ENCODE results near the gene MEGF6.

MEGF6 gene

GRCh38 chr1:3520419-3521378 is 90.6 kb downstream of the MEGF6 start:
- no peak for TF ChIP-seq CTCF (IDR thresholded peaks at IDR 0.05; ENCODE audit: insufficient read depth, low read length)
- TF ChIP-seq, protein P1, sequence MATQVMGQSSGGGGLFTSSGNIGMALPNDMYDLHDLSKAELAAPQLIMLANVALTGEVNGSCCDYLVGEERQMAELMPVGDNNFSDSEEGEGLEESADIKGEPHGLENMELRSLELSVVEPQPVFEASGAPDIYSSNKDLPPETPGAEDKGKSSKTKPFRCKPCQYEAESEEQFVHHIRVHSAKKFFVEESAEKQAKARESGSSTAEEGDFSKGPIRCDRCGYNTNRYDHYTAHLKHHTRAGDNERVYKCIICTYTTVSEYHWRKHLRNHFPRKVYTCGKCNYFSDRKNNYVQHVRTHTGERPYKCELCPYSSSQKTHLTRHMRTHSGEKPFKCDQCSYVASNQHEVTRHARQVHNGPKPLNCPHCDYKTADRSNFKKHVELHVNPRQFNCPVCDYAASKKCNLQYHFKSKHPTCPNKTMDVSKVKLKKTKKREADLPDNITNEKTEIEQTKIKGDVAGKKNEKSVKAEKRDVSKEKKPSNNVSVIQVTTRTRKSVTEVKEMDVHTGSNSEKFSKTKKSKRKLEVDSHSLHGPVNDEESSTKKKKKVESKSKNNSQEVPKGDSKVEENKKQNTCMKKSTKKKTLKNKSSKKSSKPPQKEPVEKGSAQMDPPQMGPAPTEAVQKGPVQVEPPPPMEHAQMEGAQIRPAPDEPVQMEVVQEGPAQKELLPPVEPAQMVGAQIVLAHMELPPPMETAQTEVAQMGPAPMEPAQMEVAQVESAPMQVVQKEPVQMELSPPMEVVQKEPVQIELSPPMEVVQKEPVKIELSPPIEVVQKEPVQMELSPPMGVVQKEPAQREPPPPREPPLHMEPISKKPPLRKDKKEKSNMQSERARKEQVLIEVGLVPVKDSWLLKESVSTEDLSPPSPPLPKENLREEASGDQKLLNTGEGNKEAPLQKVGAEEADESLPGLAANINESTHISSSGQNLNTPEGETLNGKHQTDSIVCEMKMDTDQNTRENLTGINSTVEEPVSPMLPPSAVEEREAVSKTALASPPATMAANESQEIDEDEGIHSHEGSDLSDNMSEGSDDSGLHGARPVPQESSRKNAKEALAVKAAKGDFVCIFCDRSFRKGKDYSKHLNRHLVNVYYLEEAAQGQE (IDR thresholded peaks at IDR 0.05; ENCODE audit: insufficient replicate concordance, low read depth) = no peak
- TF ChIP-seq SPI1 (IDR thresholded peaks at IDR 0.05; ENCODE audit: borderline replicate concordance, low read depth) = no peak
- no peak for TF ChIP-seq GABPA (IDR thresholded peaks at IDR 0.05; ENCODE audit: low read depth)
- TF ChIP-seq POLR2AphosphoS5 (IDR thresholded peaks at IDR 0.05; ENCODE audit: low read depth) = no peak
- H3K27ac ChIP-seq (replicated peaks) = no peak overlapping the region
- DNase-seq (ENCODE audit: low read depth in 1 of 2, low spot score in 1 of 2) = no peak
- H3K27me3 ChIP-seq (ENCODE audit: insufficient read depth, poor library complexity, severe bottlenecking) = no peaks in the 10 kb centered on the region
- H3K4me3 ChIP-seq (replicated peaks; ENCODE audit: insufficient read depth, low read length) = no peak overlapping the region

GRCh38 chr1:3519301-3519885 is 91.9 kb downstream of the MEGF6 start:
- H3K27ac ChIP-seq (replicated peaks) = no peak overlapping the region
- TF ChIP-seq POLR2AphosphoS5 (IDR thresholded peaks at IDR 0.05; ENCODE audit: low read depth) = no peak
- TF ChIP-seq, protein P1 (IDR thresholded peaks at IDR 0.05; ENCODE audit: insufficient replicate concordance, low read depth) = no peak
- no peaks in the 10 kb centered on the region for H3K27me3 ChIP-seq (ENCODE audit: insufficient read depth, poor library complexity, severe bottlenecking)
- DNase-seq (ENCODE audit: low read depth in 1 of 2, low spot score in 1 of 2) = no peak
- no peak overlapping the region for H3K4me3 ChIP-seq (replicated peaks; ENCODE audit: insufficient read depth, low read length)

DNA sequence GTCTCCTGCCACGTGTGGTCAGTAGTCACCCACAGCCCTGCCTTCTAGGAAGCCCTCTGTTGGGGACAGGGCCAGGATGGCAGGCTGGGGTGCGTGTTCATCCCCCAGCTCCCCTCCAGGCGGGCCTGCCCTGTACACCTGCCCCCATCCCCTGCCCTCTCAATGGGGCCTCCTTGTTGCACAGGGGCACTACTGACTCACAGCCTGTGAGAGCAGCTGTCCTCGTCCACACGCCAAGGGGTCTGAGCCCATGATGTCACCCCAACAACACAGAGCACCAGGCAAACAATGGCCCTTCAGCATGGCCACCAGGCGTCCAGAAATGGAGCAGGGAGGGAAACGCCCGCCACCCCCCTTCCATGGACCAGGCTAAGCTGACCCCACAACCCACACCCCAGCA is 92.6 kb downstream of the MEGF6 start:
- Histone ChIP-seq H3K27me3 (ENCODE audit: insufficient read depth, poor library complexity, severe bottlenecking) (no peaks in the 10 kb centered on the region), H3K27ac (replicated peaks) (no peak overlapping the region), H3K4me3 (replicated peaks; ENCODE audit: insufficient read depth, low read length) (no peak overlapping the region)
- TF ChIP-seq POLR2AphosphoS5 (IDR thresholded peaks at IDR 0.05; ENCODE audit: low read depth) (no peak), CTCF (IDR thresholded peaks at IDR 0.05; ENCODE audit: insufficient read depth, low read length) (no peak), SPI1 (IDR thresholded peaks at IDR 0.05; ENCODE audit: borderline replicate concordance, low read depth) (no peak), GABPA (IDR thresholded peaks at IDR 0.05; ENCODE audit: low read depth) (no peak)
- TF ChIP-seq, protein P1 (IDR thresholded peaks at IDR 0.05; ENCODE audit: insufficient replicate concordance, low read depth) = no peak
- DNase-seq (ENCODE audit: low read depth in 1 of 2, low spot score in 1 of 2) = no peak
